GM21737 (cell line): Measurements from ENCODE around the gene KIRREL3.
A peak's percentile ranks its signal among the peaks of the same experiment; 100 is the strongest.

Experiments used
- ATAC-seq: cut with Tn5 transposase; IDR thresholded peaks from one replicate; pipeline ENCODE4 v1.9.1; 2021; ENCODE audit warnings: mild to moderate bottlenecking, moderate library complexity; ENCODE audit not compliant: unreplicated experiment

KIRREL3 gene

GRCh38 chr11:126611438-126611837, 389.1 kb downstream of the KIRREL3 start:
- no peak for ATAC-seq

- ATAC-seq: no peak
Measured at GRCh38 chr11:126608658-126609057, 391.9 kb downstream of the KIRREL3 start.

DNA sequence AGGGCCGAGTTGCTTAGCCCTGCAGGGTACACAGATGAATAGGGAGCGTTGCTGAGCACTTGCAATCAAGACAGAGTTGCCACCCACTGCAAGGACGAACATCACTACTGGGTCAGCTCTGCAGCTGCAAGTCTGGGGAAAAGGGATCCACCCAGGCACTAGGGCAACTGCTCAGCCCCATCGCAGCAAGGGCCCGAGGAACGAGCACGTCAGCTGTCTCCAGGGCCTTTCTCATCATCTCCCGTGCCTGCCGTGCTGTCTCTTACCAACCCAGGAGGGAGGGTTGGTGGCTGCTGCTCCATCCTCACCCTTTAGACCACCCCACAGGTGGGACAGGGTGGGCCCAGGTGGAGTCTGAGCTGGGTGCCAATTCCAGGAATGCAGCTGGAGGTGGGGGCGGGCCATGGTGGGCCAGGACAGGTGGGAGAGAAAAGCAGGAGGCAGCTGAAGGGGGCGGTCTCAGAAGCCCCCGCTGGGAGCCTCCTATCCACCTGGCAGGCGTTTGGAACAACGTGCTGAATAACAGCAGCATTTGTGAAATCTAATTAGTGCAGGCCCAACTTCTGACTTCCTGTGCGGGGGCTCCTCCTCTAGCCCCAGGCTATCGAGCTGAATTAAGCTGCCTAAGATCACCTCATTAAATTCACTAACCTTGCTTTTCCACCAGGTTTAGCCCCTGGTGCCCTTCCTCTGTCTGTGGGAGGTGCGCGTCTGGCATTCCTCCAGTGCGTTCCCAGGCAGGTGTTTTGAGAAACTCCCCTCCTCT, 392.6 kb downstream of the KIRREL3 start:
- ATAC-seq: no peak

DNA sequence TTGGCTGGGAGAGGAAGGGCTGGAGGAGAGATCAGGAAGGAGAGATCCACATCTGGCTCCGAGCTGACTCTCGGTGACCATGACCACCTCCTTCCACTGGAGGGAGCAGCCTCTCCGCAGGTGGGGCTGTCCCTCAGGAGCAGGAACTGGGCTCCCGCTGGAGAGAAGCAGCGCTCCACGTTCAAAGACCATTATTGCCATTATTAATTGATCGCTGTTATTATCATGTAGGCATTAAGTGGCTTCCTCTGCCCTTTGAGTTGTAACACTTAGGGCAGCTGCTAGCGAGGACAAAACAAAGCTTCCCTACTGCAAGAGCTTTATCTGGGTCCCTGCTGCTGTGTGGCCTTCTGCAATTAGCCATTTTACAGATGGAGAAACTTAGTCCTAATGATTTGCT, 393.2 kb downstream of the KIRREL3 start:
- peak; percentile 67 for ATAC-seq

GRCh38 chr11:126606484-126606883, 394.1 kb downstream of the KIRREL3 start:
- no peak for ATAC-seq

GRCh38 chr11:126604461-126604860, 396.1 kb downstream of the KIRREL3 start:
- ATAC-seq: no peak

DNA sequence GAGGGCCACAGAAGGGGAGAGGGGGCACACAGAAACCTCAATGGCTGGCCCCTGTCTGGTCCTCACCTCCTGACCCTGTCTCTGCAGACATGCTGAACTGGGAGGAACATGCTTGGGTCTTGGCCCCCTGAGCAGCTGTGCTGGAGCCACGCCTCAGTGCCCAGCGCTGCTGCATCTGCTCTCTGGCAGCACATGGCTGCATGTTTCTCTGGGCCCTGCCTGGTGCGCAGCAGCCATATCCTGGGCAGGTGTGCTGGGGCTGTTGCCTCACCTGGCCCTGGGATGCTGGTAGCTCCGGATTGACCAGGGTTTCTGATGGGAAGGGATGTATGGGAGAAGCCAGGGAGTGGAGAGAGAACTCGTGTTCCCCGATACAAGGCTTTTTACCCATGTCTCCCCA, 397.1 kb downstream of the KIRREL3 start:
- no peak for ATAC-seq

GRCh38 chr11:126602993-126603392, 397.6 kb downstream of the KIRREL3 start:
- no peak for ATAC-seq

GRCh38 chr11:126602349-126602940, 398.1 kb downstream of the KIRREL3 start:
- ATAC-seq: no peak

- ATAC-seq: no peak
Measured at GRCh38 chr11:126601550-126602215, 398.9 kb downstream of the KIRREL3 start.

GRCh38 chr11:126601136-126601535, 399.4 kb downstream of the KIRREL3 start:
- ATAC-seq: no peak

DNA sequence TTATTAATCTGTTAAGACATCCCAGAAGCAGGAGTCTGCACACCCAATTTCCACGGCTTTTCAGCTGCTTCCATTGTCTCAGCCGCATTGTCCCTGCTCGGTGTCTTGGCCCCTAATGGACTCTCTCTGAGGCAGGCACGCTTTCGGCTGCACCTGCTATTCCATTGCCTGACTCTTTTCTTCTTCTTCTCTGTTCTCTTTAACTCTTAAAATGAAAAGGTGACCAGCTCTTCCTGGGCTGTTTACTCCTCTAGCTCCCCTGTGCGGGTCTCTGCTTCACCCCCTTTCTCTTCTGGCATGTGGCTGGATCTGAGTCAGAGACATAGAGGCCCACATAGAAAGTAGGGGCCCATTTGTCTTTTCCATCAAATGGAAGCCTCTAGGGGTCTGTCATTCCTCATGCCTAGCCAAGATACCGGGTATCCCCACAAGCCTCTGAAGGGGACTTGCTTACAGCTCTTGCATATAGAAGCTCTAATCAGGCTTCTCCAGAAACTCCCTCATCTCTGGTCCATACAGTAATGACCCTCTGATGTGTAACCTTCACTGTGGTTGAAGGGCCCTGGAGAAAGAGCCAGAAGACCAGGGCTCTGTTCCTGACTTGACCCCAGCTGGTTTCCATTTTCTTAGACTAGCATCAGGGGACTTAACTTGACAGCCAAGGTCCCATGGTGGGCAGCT, 401.2 kb downstream of the KIRREL3 start:
- no peak for ATAC-seq

DNA sequence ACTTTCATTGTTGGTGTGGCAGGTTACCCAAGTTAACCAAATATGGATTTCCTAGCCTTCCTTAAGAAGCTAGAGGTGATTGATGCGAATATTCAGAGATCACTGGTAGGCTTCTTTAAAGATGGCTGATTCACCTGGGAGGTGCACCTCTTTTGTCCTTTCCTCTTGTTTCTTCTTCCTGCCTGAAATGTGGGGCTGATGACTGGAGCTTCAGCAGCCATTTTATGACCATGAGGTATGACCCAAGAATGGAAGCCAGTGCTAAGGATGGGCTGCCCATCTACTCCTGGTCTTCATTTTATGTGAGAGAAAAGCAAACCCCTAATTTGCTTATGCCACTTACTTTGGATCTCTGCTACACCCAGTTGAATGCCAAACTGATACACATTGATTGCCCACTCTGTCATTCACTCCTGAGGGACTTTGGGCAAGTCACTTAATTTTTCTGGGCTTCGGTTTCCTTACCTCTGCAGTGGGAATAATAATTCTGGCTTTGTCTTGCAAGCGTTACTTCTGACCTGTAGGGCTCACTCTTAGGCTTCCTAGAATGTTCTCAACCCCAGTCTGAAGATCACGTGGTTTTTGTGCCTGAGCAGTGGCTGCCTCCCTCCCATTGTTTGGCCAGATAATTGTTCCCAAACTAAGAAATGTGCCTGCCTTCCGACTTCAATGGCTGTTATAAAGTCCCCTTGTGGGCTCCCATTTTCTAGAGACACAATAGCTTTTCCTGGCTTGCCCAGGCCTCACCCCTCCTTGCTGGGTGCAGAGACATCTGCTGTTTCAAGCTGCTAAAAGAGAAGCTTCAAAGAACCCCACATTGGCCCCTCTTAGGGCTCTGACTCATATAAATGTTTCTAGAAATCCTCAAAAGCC, 402.0 kb downstream of the KIRREL3 start:
- ATAC-seq: no peak

DNA sequence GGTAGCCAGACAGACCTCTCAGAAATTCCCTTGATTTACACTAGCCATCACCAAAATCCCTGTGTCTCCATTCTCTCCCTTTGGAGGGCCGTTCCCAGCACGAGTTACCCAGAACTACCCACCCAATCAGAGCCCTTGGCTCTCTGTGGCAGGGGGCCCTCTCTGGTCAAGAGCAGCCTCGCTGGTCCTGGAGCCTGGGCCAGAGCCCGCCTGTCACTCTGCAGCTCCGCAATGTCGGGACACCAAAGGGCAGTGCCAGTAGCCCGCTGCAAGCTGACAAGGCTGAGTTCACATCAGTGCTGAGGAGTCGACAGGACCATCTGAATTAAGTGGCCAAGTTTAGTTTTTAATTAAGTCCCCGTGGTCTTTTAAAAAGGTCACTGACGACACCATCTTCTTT, 403.5 kb downstream of the KIRREL3 start:
- ATAC-seq: no peak

GRCh38 chr11:126596474-126596873, 404.1 kb downstream of the KIRREL3 start:
- no peak for ATAC-seq

DNA sequence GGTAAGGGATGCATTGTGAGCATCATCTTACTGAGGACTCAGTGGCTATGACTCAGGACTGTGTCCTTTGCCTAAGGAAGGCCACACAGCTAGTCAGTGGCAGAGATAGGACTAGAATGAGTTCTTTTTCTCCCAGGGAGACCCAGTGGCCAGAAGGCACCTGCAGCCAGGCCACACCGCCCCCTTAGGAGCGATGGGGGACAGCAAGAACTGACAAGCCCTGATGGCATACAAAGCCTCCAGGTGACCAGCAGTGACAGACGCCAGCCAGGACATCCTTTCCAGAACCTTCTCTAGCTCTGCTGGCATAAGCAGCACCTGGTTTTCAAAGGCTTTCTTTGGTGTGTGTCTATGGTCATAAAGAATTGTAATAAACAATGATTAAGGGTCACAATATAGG, 405.0 kb downstream of the KIRREL3 start:
- ATAC-seq: no peak

GRCh38 chr11:126594921-126595367, 405.6 kb downstream of the KIRREL3 start:
- ATAC-seq: no peak

GRCh38 chr11:126592496-126593410, 407.8 kb downstream of the KIRREL3 start:
- ATAC-seq: no peak

DNA sequence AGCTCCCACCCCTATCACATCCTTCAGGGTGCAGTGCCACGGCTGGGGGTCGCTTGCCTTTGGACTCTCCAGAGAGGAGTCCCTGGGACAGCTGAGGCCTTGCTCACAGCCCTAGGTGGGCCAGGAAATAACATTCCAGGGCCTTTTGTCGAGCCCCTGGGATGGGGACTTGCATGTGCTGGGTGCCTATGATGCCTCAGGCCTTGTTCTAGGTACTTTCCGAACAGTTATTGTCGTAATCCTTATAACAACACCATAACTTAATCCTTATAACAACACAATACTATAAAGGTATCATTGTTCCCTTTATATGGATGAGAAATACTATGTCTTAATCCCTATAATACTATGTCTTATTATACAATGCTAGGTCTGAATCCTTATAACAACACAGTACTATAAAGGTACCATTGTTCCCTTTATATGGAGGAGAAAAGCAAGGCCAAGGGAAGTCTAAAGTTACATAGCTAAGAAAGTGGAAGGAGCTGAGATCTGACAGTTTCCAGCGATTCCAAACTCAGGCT, 408.5 kb downstream of the KIRREL3 start:
- no peak for ATAC-seq
